PC-3 (cell line): ENCODE results near the gene CCIN. TPM values are rescaled to one million over a fixed set of nuclear protein-coding genes. Genes with fewer than 3 reads are reported as not detected.

Experiments
- ATAC-seq: fragments of 200-7000 bp; cut with Tn5 transposase; 2 replicates; pipeline ENCODE4 v1.9.1; 2020; ENCODE audit warnings: mild to moderate bottlenecking, moderate library complexity
- BruUV-seq: library from RNA; stranded (reverse); fragments of 400-500 nt; replicated peaks from 2 replicates; lab custom pipeline; 2021; lab: Mats Ljungman, UMichigan
- CTCF ChIA-PET: fragments of 300-600 bp; sonication (Branson Sonifier 250); formaldehyde crosslinking; loops from one replicate; lab custom pipeline; 2022; ENCODE audit warnings: antibody characterized with exemption; lab: Charles Lee
- POLR2A ChIA-PET: fragments of 300-600 bp; sonication (Branson Sonifier 250); formaldehyde crosslinking; loops from one replicate; lab custom pipeline; 2022; ENCODE audit warnings: antibody characterized with exemption; ENCODE audit not compliant: unreplicated experiment; lab: Charles Lee
- DNase-seq: peaks from one replicate; pipeline ENCODE4 v3.0.0-alpha.2; 2015
- H2AFZ ChIP-seq: fragments of 300-600 bp; sonication (generic); 2 replicates; pipeline ENCODE4 v1.6.0; 2016; ENCODE audit warnings: antibody characterized with exemption, low read length
- H3F3A ChIP-seq: fragments of 300-600 bp; sonication (generic); one replicate; pipeline ENCODE4 v1.6.0; 2017; ENCODE audit warnings: antibody characterized with exemption, low read length, control low read depth, mild to moderate bottlenecking; ENCODE audit not compliant: unreplicated experiment
- H3K27ac ChIP-seq: fragments of 300-600 bp; sonication (generic); 2 replicates; pipeline ENCODE4 v1.5.1; 2016; ENCODE audit warnings: mild to moderate bottlenecking, low read length
- H3K27me3 ChIP-seq: fragments of 300-600 bp; sonication (generic); 2 replicates; pipeline ENCODE4 v1.6.1; 2016; ENCODE audit warnings: low read length, mixed read lengths
- H3K36me3 ChIP-seq: fragments of 300-600 bp; sonication (generic); 2 replicates; pipeline ENCODE4 v1.6.1; 2016; ENCODE audit warnings: low read depth, mixed run types, low read length, mixed read lengths
- H3K4me1 ChIP-seq: fragments of 300-600 bp; sonication (generic); 2 replicates; pipeline ENCODE4 v1.5.1; 2016; ENCODE audit warnings: low read length; ENCODE audit not compliant: insufficient read depth
- H3K4me2 ChIP-seq: fragments of 300-600 bp; sonication (generic); 2 replicates; pipeline ENCODE4 v1.6.0; 2016; ENCODE audit warnings: low read length
- H3K4me3 ChIP-seq: fragments of 300-600 bp; sonication (generic); 2 replicates; pipeline ENCODE4 v1.5.1; 2016; ENCODE audit warnings: mild to moderate bottlenecking, low read length, mixed read lengths
- H3K79me2 ChIP-seq: fragments of 300-600 bp; sonication (generic); 2 replicates; pipeline ENCODE4 v1.6.1; 2017; ENCODE audit warnings: low read length, mixed read lengths
- H3K9ac ChIP-seq: fragments of 300-600 bp; sonication (generic); 2 replicates; pipeline ENCODE4 v1.6.0; 2016; ENCODE audit warnings: mild to moderate bottlenecking, low read length
- H3K9me2 ChIP-seq: fragments of 300-600 bp; sonication (generic); replicated peaks from 2 replicates; pipeline ENCODE4 v1.6.1; 2016; ENCODE audit warnings: mixed run types, low read length, mixed read lengths
- H3K9me3 ChIP-seq: fragments of 300-600 bp; sonication (generic); 2 replicates; pipeline ENCODE4 v1.6.1; 2016; ENCODE audit warnings: low read length, mixed read lengths
- H4K20me1 ChIP-seq: fragments of 300-600 bp; sonication (generic); 2 replicates; pipeline ENCODE4 v1.6.1; 2016; ENCODE audit warnings: low read length, mixed read lengths
- EZH2 ChIP-seq: fragments of 300-600 bp; sonication (generic); IDR thresholded peaks from one replicate; pipeline ENCODE4 v1.6.1; 2017; ENCODE audit warnings: antibody characterized with exemption, mild to moderate bottlenecking, low read length; ENCODE audit not compliant: unreplicated experiment
- EZH2phosphoT487 ChIP-seq: fragments of 300-600 bp; sonication (generic); IDR thresholded peaks from 2 replicates; pipeline ENCODE4 v1.6.1; 2018; ENCODE audit warnings: mild to moderate bottlenecking, antibody characterized with exemption, low read length, borderline replicate concordance
- intact Hi-C: fragments of 100-400 bp; cut with micrococcal nuclease; formaldehyde crosslinking; loops from 2 replicates; pipeline ENCODE4 v1.9.0; 2023
- total RNA-seq: library from RNA; depleted of rRNA; stranded (reverse); fragments of >200 nt; gene quantifications from 2 replicates; pipeline ENCODE4 v1.2.3, GENCODE V29; 2014; rRNA removed
- TF ChIP-seq, protein P1 (sequence below): fragments of 300-600 bp; sonication (generic); conservative IDR thresholded peaks from 2 replicates; pipeline ENCODE4 v1.5.1; 2017; ENCODE audit warnings: antibody characterized with exemption, low read depth, mild to moderate bottlenecking, low read length

CCIN gene
- total RNA-seq, 1 experiment from 2014 or later, result 0.22 TPM

DNA sequence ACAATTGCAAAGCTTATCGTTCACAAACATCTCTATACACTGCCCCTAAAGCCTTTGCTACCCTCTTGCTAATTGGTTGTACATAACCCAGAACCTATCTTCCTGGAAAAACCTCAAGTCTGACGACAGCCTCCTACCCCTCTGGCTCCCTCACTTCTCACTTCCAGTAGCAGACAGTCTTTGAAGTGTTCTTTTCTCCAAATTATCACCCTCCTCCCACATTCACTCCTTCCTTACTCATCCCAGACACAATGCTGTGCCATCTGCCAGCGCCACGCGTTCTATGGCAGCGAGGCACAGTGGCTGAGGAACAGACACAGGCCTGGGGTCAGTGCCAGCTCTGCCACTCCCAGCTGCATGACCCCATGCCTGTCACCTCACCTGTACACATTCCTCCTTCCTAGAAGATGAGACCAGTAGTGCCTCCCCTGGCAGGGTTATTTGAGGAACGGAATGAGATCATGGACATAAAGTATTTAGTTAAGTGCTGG is 49.3 kb downstream of the CCIN start:
- ChIA-PET CTCF (no interaction called here), POLR2A (no interaction called here)
- no peak overlapping the region for H3K4me3 ChIP-seq
- no peak overlapping the region for H3K9ac ChIP-seq
- H3K27ac ChIP-seq, result no peak overlapping the region
- peaks cover 12% of the 10 kb centered on the region for H3K36me3 ChIP-seq
- no peaks in the 10 kb centered on the region for H3K27me3 ChIP-seq
- ATAC-seq, result no peak; the same call in 1 of the 2 replicates
- H4K20me1 ChIP-seq, result no peaks in the 10 kb centered on the region
- no peak overlapping the region for H2AFZ ChIP-seq
- H3K9me2 ChIP-seq, result no peaks in the 10 kb centered on the region
- no peaks in the 10 kb centered on the region for H3F3A ChIP-seq
- intact Hi-C loops, result no loop called here
- TF ChIP-seq EZH2phosphoT487 (no peak), EZH2 (no peak)
- TF ChIP-seq, protein P1, sequence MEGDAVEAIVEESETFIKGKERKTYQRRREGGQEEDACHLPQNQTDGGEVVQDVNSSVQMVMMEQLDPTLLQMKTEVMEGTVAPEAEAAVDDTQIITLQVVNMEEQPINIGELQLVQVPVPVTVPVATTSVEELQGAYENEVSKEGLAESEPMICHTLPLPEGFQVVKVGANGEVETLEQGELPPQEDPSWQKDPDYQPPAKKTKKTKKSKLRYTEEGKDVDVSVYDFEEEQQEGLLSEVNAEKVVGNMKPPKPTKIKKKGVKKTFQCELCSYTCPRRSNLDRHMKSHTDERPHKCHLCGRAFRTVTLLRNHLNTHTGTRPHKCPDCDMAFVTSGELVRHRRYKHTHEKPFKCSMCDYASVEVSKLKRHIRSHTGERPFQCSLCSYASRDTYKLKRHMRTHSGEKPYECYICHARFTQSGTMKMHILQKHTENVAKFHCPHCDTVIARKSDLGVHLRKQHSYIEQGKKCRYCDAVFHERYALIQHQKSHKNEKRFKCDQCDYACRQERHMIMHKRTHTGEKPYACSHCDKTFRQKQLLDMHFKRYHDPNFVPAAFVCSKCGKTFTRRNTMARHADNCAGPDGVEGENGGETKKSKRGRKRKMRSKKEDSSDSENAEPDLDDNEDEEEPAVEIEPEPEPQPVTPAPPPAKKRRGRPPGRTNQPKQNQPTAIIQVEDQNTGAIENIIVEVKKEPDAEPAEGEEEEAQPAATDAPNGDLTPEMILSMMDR, result no peak
- H3K79me2 ChIP-seq, result no peaks in the 10 kb centered on the region
- H3K9me3 ChIP-seq, result no peaks in the 10 kb centered on the region
- no peaks in the 10 kb centered on the region for H3K4me1 ChIP-seq
- H3K4me2 ChIP-seq, result no peak overlapping the region
- DNase-seq, result no peak
- BruUV-seq, result no TSS peak

Other genes starting within 250 kb of the CCIN start
- not detected in 2 replicates for gene OR2S2, start 211.2 kb upstream of the CCIN start, total RNA-seq
- gene RECK, start 132.5 kb upstream of the CCIN start, total RNA-seq, result 3.8 and 5.0 TPM in 2 replicates
- 6.7 and 10.1 TPM in 2 replicates for gene GLIPR2, start 32.7 kb upstream of the CCIN start, total RNA-seq
- 259 and 266 TPM in 2 replicates for gene CLTA, start 21.5 kb downstream of the CCIN start, total RNA-seq
- gene GNE, start 89.1 kb downstream of the CCIN start, total RNA-seq, result 10.2 and 10.9 TPM in 2 replicates
- gene RNF38, start 230.9 kb downstream of the CCIN start, total RNA-seq, result 4.3 and 9.4 TPM in 2 replicates